H1 (cell line): ENCODE measurements around the gene COPA. TPM values are rescaled to one million over a fixed set of nuclear protein-coding genes. Genes with fewer than 3 reads are reported as not detected.

Experiments
- CTCF ChIA-PET: fragments of 300-600 bp; sonication (Branson Sonifier 250); formaldehyde crosslinking; loops from one replicate; lab custom pipeline; 2021; ENCODE audit not compliant: partially characterized antibody; lab: Charles Lee
- POLR2A ChIA-PET: fragments of 300-600 bp; sonication (Branson Sonifier 250); formaldehyde crosslinking; loops from one replicate; lab custom pipeline; 2021; ENCODE audit warnings: inconsistent platforms; ENCODE audit not compliant: partially characterized antibody; lab: Charles Lee
- DNase-seq, 2 experiments: peaks; one replicate each; pipeline versions ENCODE4 v3.0.0 to v3.0.0-alpha.2; 2010 to 2022; ENCODE audit warnings: low spot score in 2 of 2, low read depth in 1 of 2, mixed read lengths in 1 of 2
- FAIRE-seq: peaks from 2 replicates; lab custom pipeline; 2011; peaks lifted over from hg19 to GRCh38; lab: Jason Lieb, UNC
- H2AFZ ChIP-seq: 2 replicates; pipeline ENCODE4 v1.8.1; 2012; ENCODE audit warnings: low read length, inconsistent platforms
- H2AK5ac ChIP-seq: 2 replicates; pipeline ENCODE4 v1.6.1; 2013; ENCODE audit warnings: low read depth, low read length
- H2BK120ac ChIP-seq: replicated peaks from 2 replicates; pipeline ENCODE3; 2013; ENCODE audit warnings: low read depth, low read length, inconsistent platforms
- H2BK12ac ChIP-seq: 2 replicates; pipeline ENCODE4 v1.6.1; 2013; ENCODE audit warnings: low read depth, low read length
- H2BK15ac ChIP-seq: 2 replicates; pipeline ENCODE4 v1.6.1; 2013; ENCODE audit warnings: low read length
- H2BK20ac ChIP-seq: 2 replicates; pipeline ENCODE4 v1.6.1; 2013; ENCODE audit warnings: low read length
- H2BK5ac ChIP-seq: 2 replicates; pipeline ENCODE4 v1.6.1; 2013; ENCODE audit warnings: low read depth, low read length
- H3K14ac ChIP-seq: 2 replicates; pipeline ENCODE4 v1.6.1; 2013; ENCODE audit warnings: inconsistent platforms; ENCODE audit not compliant: insufficient read length
- H3K18ac ChIP-seq: 2 replicates; pipeline ENCODE4 v1.6.1; 2013; ENCODE audit warnings: low read length; ENCODE audit errors: extremely low read depth
- H3K23ac ChIP-seq: 2 replicates; pipeline ENCODE4 v1.6.1; 2013; ENCODE audit warnings: inconsistent platforms; ENCODE audit not compliant: insufficient read length
- H3K23me2 ChIP-seq: 2 replicates; pipeline ENCODE4 v1.6.1; 2013; ENCODE audit warnings: low read depth, low read length
- H3K27ac ChIP-seq: 2 replicates; pipeline ENCODE4 v1.6.1; 2011; ENCODE audit warnings: low read depth, low read length, inconsistent platforms
- H3K27me3 ChIP-seq, 4 experiments: replicated peaks in 1 of 4; 1 replicate in 1 of 4; 2 replicates in 3 of 4; pipeline versions ENCODE4 v1.6.1 to v1.8.1; 2011 to 2013; ENCODE audit warnings: low read length in 3 of 4, mild to moderate bottlenecking in 3 of 4, inconsistent platforms in 2 of 4, mixed read lengths in 2 of 4, moderate library complexity in 1 of 4; ENCODE audit not compliant: control insufficient read depth in 3 of 4, insufficient read depth in 3 of 4; ENCODE audit errors: extremely low read depth in 1 of 4
- H3K36me3 ChIP-seq, 4 experiments: 2 replicates each; pipeline versions ENCODE4 v1.6.1 to v1.8.1; 2011 to 2013; ENCODE audit warnings: mild to moderate bottlenecking in 4 of 4, low read length in 3 of 4, moderate library complexity in 2 of 4, control low read depth in 1 of 4, inconsistent platforms in 1 of 4; ENCODE audit not compliant: insufficient read depth in 4 of 4, control insufficient read depth in 2 of 4
- H3K4ac ChIP-seq: replicated peaks from 2 replicates; pipeline ENCODE3; 2013; ENCODE audit warnings: low read length, low read depth, mixed read lengths, inconsistent platforms; ENCODE audit not compliant: insufficient read length
- H3K4me1 ChIP-seq, 4 experiments: replicated peaks in 1 of 4; 1 replicate in 1 of 4; 2 replicates in 3 of 4; pipeline versions ENCODE4 v1.6.1 to v1.8.1; 2011 to 2013; ENCODE audit warnings: low read length in 3 of 4, inconsistent platforms in 2 of 4, mixed read lengths in 1 of 4; ENCODE audit not compliant: insufficient read depth in 4 of 4, control insufficient read depth in 3 of 4
- H3K4me2 ChIP-seq, 2 experiments: 2 replicates each; pipeline versions ENCODE4 v1.6.1 to v1.8.1; 2011 to 2013; ENCODE audit warnings: low read depth in 2 of 2, low read length in 2 of 2, control low read depth in 1 of 2, inconsistent platforms in 1 of 2, mild to moderate bottlenecking in 1 of 2; ENCODE audit not compliant: insufficient read depth in 1 of 2
- H3K4me3 ChIP-seq, 4 experiments: fragments of 200-600, 300-600 bp in 1 of 4; sonication (generic), shearing (Covaris generic), sonication (Bioruptor Twin) in 1 of 4; 2 replicates each; pipeline versions ENCODE4 v1.5.1 to v1.8.1; 2011 to 2016; ENCODE audit warnings: low read length in 4 of 4, low read depth in 3 of 4, control low read depth in 2 of 4, inconsistent platforms in 2 of 4, mild to moderate bottlenecking in 2 of 4, mixed read lengths in 1 of 4, moderate library complexity in 1 of 4; ENCODE audit not compliant: insufficient read depth in 2 of 4; ENCODE audit errors: extremely low read depth in 1 of 4
- H3K56ac ChIP-seq: replicated peaks from 2 replicates; pipeline ENCODE3; 2013; ENCODE audit warnings: low read depth, mild to moderate bottlenecking, mixed read lengths, low read length, inconsistent platforms; ENCODE audit not compliant: insufficient read length
- H3K79me1 ChIP-seq: 2 replicates; pipeline ENCODE4 v1.6.1; 2013; ENCODE audit warnings: low read depth, low read length, control low read depth
- H3K79me2 ChIP-seq, 2 experiments: 2 replicates each; pipeline versions ENCODE4 v1.6.1 to v1.8.1; 2012 to 2013; ENCODE audit warnings: low read length in 2 of 2, mild to moderate bottlenecking in 2 of 2, inconsistent platforms in 1 of 2; ENCODE audit not compliant: insufficient read depth in 2 of 2, control insufficient read depth in 1 of 2
- H3K9ac ChIP-seq, 4 experiments: replicated peaks in 1 of 4; 1 replicate in 1 of 4; 2 replicates in 3 of 4; pipeline versions ENCODE4 v1.6.1 to v1.8.1; 2011 to 2013; ENCODE audit warnings: low read depth in 3 of 4, low read length in 3 of 4, control low read depth in 2 of 4, mild to moderate bottlenecking in 2 of 4, moderate library complexity in 2 of 4, inconsistent platforms in 1 of 4; ENCODE audit errors: extremely low read depth in 1 of 4
- H3K9me3 ChIP-seq, 2 experiments: 2 replicates each; pipeline versions ENCODE4 v1.6.1 to v1.8.1; 2012 to 2013; ENCODE audit warnings: mild to moderate bottlenecking in 2 of 2, moderate library complexity in 2 of 2, control low read depth in 1 of 2, inconsistent platforms in 1 of 2, low read depth in 1 of 2, low read length in 1 of 2, mixed read lengths in 1 of 2; ENCODE audit not compliant: insufficient read depth in 2 of 2
- H4K20me1 ChIP-seq, 2 experiments: replicated peaks in 1 of 2; 2 replicates each; pipeline versions ENCODE3 to v1.8.1; 2011 to 2013; ENCODE audit warnings: inconsistent platforms in 2 of 2, low read length in 2 of 2, mild to moderate bottlenecking in 1 of 2; ENCODE audit not compliant: insufficient read depth in 2 of 2, control insufficient read depth in 1 of 2
- H4K5ac ChIP-seq: 2 replicates; pipeline ENCODE4 v1.6.1; 2013; ENCODE audit warnings: low read length, low read depth, mixed read lengths, inconsistent platforms; ENCODE audit not compliant: insufficient read length
- H4K8ac ChIP-seq: 2 replicates; pipeline ENCODE4 v1.8.0; 2013; ENCODE audit warnings: mild to moderate bottlenecking, moderate library complexity, low read length, inconsistent platforms; ENCODE audit not compliant: insufficient read depth; ENCODE audit errors: extremely low read depth
- H4K91ac ChIP-seq: replicated peaks from 2 replicates; pipeline ENCODE3; 2013; ENCODE audit warnings: low read length, mixed read lengths, inconsistent platforms; ENCODE audit not compliant: insufficient read length
- HDAC6 ChIP-seq: IDR thresholded peaks from one replicate; pipeline ENCODE4 v1.7.1; 2012; ENCODE audit warnings: low read depth, mild to moderate bottlenecking, inconsistent platforms, low read length, moderate library complexity
- NANOG ChIP-seq: IDR thresholded peaks from 2 replicates; pipeline ENCODE4 v1.6.1; 2011; ENCODE audit warnings: low read length, low read depth, mild to moderate bottlenecking, inconsistent platforms; ENCODE audit not compliant: insufficient read depth, poor library complexity, severe bottlenecking
- SP2 ChIP-seq: IDR thresholded peaks from 2 replicates; pipeline ENCODE4 v1.6.1; 2012; ENCODE audit warnings: mild to moderate bottlenecking, low read length, inconsistent platforms
- SUZ12 ChIP-seq: fragments of 200-600 bp; sonication (generic); IDR thresholded peaks from 2 replicates; pipeline ENCODE4 v1.6.1; 2012; ENCODE audit warnings: mild to moderate bottlenecking, inconsistent platforms, low read length, moderate library complexity, mixed read lengths
- ZNF274 ChIP-seq: IDR thresholded peaks from 2 replicates; pipeline ENCODE4 v1.7.0; 2012; ENCODE audit warnings: low read length, borderline replicate concordance; ENCODE audit errors: extremely low read depth
- WGBS, 2 experiments: shearing (Covaris generic) in 1 of 2; methylation state at CpG; one replicate each; pipeline versions ENCODE4 v1.1.6 to v1.1.7; 2013 to 2015; ENCODE audit warnings: low lambda C conversion rate in 2 of 2, mixed read lengths in 2 of 2, inconsistent platforms in 1 of 2, low coverage in 1 of 2, missing lambda C conversion rate in 1 of 2; ENCODE audit not compliant: insufficient replicate concordance in 2 of 2, insufficient coverage in 1 of 2, insufficient read length in 1 of 2; ENCODE audit errors: extremely low coverage in 1 of 2, missing lambda C conversion rate in 1 of 2; 5-methylcytosine and 5-hydroxymethylcytosine counted together
- long read RNA-seq, 2 experiments: library from RNA in 1 of 2; library from capped mRNA in 1 of 2; stranded (forward); transcript quantifications; one replicate each; pipeline ENCODE4 v2.0.0, GENCODE V29; 2021; ENCODE audit warnings: inconsistent platforms in 1 of 2
- polyA minus RNA-seq, 3 experiments: library from RNA; depleted of rRNA, polyadenylated mRNA; stranded (reverse); fragments of >200 nt; gene quantifications; 1 replicate in 2 of 3; 2 replicates in 1 of 3; pipeline ENCODE4 v1.2.3, GENCODE V29; 2011
- polyA plus RNA-seq, 7 experiments: library from polyadenylated mRNA; depleted of rRNA in 3 of 7; stranded (reverse) in 5 of 7; unstranded in 2 of 7; fragments of >200 nt in 5 of 7; fragments of 200-250 nt in 2 of 7; gene quantifications; 1 replicate in 5 of 7; 2 replicates in 1 of 7; 4 replicates in 1 of 7; pipeline versions ENCODE4 v1.2.1 to v1.2.3, GENCODE V29; 2011 to 2013; ENCODE audit warnings: missing spikeins in 2 of 7, mixed read lengths in 2 of 7
- total RNA-seq: library from RNA; stranded (reverse); fragmentation: NEBNext Ultra II Directional; extraction: Animal tissue kit (Norgen Biotek cat#: 25700); gene quantifications from 2 replicates; pipeline ENCODE4 v1.2.1, GENCODE V29; 2021

The COPA gene
- 115 TPM in 2 replicates for total RNA-seq
- polyA plus RNA-seq (2011; rRNA removed), result 56.4 and 78.2 TPM in 2 replicates
- 88.6 TPM for polyA plus RNA-seq (2011; cell fraction: cytosol; rRNA removed)
- 66.2 TPM for polyA plus RNA-seq (2011; cell fraction: nucleus; rRNA removed)
- polyA plus RNA-seq (2012, experiment 1 of 2), result 69.4 to 92.6 TPM (median 83.5 TPM) in 4 replicates
- polyA plus RNA-seq (2012, experiment 2 of 2), result 17.5 TPM
- 71.0 TPM for polyA plus RNA-seq (2013, experiment 1 of 2)
- 63.2 TPM for polyA plus RNA-seq (2013, experiment 2 of 2)
- polyA minus RNA-seq (2011; rRNA and poly(A)+ RNA removed), result 207 and 312 TPM in 2 replicates
- 114 TPM for polyA minus RNA-seq (2011; cell fraction: cytosol; rRNA and poly(A)+ RNA removed)
- polyA minus RNA-seq (2011; cell fraction: nucleus; rRNA and poly(A)+ RNA removed), result 92.1 TPM
- long read RNA-seq, experiment 1, full-length matches to known transcripts, result 3 of 73 reads
- long read RNA-seq, experiment 1, partial matches to known transcripts, result 50 of 73 reads
- long read RNA-seq, experiment 1, other reads (novel, unspliced or antisense), result 20 of 73 reads
- long read RNA-seq, experiment 2, full-length matches to known transcripts, result 4 of 14 reads
- long read RNA-seq, experiment 2, partial matches to known transcripts, result 7 of 14 reads
- long read RNA-seq, experiment 2, other reads (novel, unspliced or antisense), result 3 of 14 reads

DNA sequence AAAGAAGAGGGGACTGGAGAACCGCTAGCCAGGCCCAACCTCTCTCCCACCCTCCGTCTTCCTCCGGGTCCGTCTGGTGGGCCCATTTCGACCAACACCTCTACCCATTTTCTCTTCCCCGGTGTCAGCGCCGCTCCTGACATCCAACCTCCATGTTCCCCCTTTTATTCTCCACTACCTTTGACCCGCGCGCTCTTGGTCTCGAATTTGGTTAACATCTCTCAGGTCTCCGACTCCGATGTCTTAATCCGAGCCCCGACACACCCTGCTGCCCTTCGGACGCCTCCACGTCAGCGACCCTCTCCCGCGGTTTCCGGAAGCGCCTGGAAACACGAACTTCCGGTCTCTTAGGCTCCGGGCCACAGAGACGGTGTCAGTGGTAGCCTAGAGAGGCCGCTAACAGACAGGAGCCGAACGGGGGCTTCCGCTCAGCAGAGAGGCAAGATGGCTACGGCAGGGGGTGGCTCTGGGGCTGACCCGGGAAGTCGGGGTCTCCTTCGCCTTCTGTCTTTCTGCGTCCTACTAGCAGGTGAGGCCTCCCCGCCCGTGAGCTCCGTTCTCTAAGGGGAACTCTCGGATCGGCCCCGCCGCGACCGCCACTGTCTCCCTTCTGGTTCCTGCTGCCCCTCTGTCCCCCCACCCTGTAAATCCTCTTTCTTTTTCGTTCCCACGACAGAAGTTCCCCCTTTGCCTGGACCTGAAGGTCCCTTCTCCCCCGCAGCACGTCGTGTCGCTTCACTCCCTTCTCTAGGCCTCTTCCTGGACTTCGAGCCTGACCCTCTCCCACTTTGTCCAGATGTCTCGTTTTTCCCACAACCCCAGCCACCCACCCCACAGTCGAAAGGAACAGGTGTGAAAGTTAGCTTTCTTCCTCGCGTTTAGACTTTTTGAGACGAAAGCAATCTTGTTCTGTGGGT, at the start of gene COPA, which contains the start of gene NCSTN:
Gene COPA, minus strand, starts transcription at position 298 of the 917 bp plus-strand sequence. Its CDS starts 80 bp downstream, at position 218.
Gene NCSTN, plus strand, starts transcription at position 431 of the 917 bp plus-strand sequence. Its CDS starts 14 bp downstream, at position 445.
- Histone ChIP-seq H2AFZ (peak within 1 kb of the TSS; percentile 72; the same call in 1 of the 2 replicates), H3K23me2 (no peaks in the 10 kb centered on the region; the same call in 1 of the 2 replicates)
- FAIRE-seq, result no peak
- TF ChIP-seq ZNF274, result no peak
- no peak for TF ChIP-seq HDAC6
- TF ChIP-seq SUZ12, result no peak
- peak; percentile 82 for TF ChIP-seq SP2
- no peak for TF ChIP-seq NANOG

More for the DNA sequence above, at the start of gene COPA, which contains the start of gene NCSTN:
- H3K79me1 ChIP-seq, result no peaks in the 10 kb centered on the region; the same call in 1 of the 2 replicates
- no peak within 1 kb of the TSS for H2BK15ac ChIP-seq
- peak within 1 kb of the TSS; percentile 88 for H3K27ac ChIP-seq
- ChIA-PET CTCF (interaction anchor here (0.8 to 26.0 kb wide), 5 partner anchors 12 to 275 kb away, joined by 3 to 683 read pairs (median 4); no protein-coding TSS in a partner anchor), POLR2A (interaction anchor here (0.7 to 2.2 kb wide), 8 partner anchors 8 to 115 kb away, joined by 3 to 12 read pairs (median 4); partner anchors contain the start of gene PEX19)
- H3K27me3 ChIP-seq, result no peaks in the 10 kb centered on the region
- peaks cover 11 to 26% (median 23%) of the 10 kb centered on the region in 4 experiments for H3K36me3 ChIP-seq
- peak within 1 kb of the TSS; percentile 52 for H4K91ac ChIP-seq
- no peak within 1 kb of the TSS for H2AK5ac ChIP-seq
- no peak within 1 kb of the TSS for H2BK20ac ChIP-seq
- peak within 1 kb of the TSS; percentile 28 for H3K18ac ChIP-seq
- H3K14ac ChIP-seq, result no peak within 1 kb of the TSS
- H3K56ac ChIP-seq, result peak within 1 kb of the TSS; percentile 62
- peak within 1 kb of the TSS; percentile 69; the same call in 1 of the 2 replicates for H2BK12ac ChIP-seq
- peak within 1 kb of the TSS; percentile 86 for H4K5ac ChIP-seq
- DNase-seq, result peak; percentile 71 to 90
- peak within 1 kb of the TSS; percentile 88 to 98 (median 94) for H3K4me3 ChIP-seq
- WGBS, 2 experiments, result 2% methylated on average over 56 of the region's 58 CpGs; no CpG with 5 or more reads in 1 of the 2 experiments
- no peaks in the 10 kb centered on the region for H3K9me3 ChIP-seq
- H3K4ac ChIP-seq, result peak within 1 kb of the TSS; percentile 90
- H3K9ac ChIP-seq, result peak within 1 kb of the TSS; percentile 82 to 92 (median 86)
- H2BK5ac ChIP-seq, result peak within 1 kb of the TSS; percentile 84
- H3K23ac ChIP-seq, result no peak within 1 kb of the TSS
- H4K8ac ChIP-seq, result peak within 1 kb of the TSS; percentile 98; the same call in 1 of the 2 replicates
- H3K79me2 ChIP-seq, result peaks cover 18 to 58% of the 10 kb centered on the region in 2 experiments
- H3K4me1 ChIP-seq, result no peaks in the 10 kb centered on the region; a peak in 1 of 7 replicates
- peak within 1 kb of the TSS; percentile 62 to 89 for H3K4me2 ChIP-seq
- H2BK120ac ChIP-seq, result peak within 1 kb of the TSS; percentile 89
- H4K20me1 ChIP-seq, result peaks cover 0 to 4% of the 10 kb centered on the region in 2 experiments
